Gastrocnemius medialis (tissue), 4 donors: Measurements from ENCODE around the gene TPRKB.
"Not testable (repeated sequence)": the region's sequence is repeated elsewhere in the genome, so short reads cannot be mapped to it uniquely, and the experiment has no call there.

Source experiments
- POLR2A ChIP-seq, 2 donors: fragments of 450-650 bp; IDR thresholded peaks; one replicate each; pipeline ENCODE4 v1.6.1; 2017; ENCODE audit warnings: antibody characterized with exemption in 2 of 2, mild to moderate bottlenecking in 2 of 2, moderate library complexity in 2 of 2
- TF ChIP-seq, protein P1 (sequence below), 5 experiments: fragments of 450-650 bp in 3 of 5; fragments of 200-600 bp in 2 of 5; sonication (generic) in 2 of 5; IDR thresholded peaks in 4 of 5; conservative IDR thresholded peaks in 1 of 5; 1 replicate in 4 of 5; 2 replicates in 1 of 5; pipeline ENCODE4 v1.5.1; 2016 to 2019; ENCODE audit warnings: antibody characterized with exemption in 5 of 5, mild to moderate bottlenecking in 3 of 5, moderate library complexity in 3 of 5

DNA sequence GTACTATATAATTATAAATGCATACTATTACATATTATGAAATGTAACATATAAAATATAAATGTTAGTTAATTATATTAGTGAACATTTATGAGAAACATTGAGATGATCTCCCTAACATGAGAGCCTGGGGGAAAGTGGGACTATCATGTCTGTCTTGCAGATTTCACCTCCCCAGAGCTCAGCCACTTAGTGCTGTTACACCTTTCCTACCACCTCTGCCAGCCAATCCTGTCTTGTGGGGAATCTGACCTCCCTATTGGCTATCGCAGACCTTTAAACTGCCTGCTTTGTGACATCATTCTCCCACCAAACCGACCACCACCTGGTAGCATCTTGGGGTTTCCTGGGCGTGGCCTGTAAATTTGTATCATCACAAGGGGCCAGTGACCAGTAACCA, 46.7 kb upstream of the TPRKB start, which contains the start of gene C2orf78:
- not testable (repeated sequence) for TF ChIP-seq POLR2A (IDR thresholded peaks at IDR 0.05)
- TF ChIP-seq, protein P1, sequence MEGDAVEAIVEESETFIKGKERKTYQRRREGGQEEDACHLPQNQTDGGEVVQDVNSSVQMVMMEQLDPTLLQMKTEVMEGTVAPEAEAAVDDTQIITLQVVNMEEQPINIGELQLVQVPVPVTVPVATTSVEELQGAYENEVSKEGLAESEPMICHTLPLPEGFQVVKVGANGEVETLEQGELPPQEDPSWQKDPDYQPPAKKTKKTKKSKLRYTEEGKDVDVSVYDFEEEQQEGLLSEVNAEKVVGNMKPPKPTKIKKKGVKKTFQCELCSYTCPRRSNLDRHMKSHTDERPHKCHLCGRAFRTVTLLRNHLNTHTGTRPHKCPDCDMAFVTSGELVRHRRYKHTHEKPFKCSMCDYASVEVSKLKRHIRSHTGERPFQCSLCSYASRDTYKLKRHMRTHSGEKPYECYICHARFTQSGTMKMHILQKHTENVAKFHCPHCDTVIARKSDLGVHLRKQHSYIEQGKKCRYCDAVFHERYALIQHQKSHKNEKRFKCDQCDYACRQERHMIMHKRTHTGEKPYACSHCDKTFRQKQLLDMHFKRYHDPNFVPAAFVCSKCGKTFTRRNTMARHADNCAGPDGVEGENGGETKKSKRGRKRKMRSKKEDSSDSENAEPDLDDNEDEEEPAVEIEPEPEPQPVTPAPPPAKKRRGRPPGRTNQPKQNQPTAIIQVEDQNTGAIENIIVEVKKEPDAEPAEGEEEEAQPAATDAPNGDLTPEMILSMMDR (IDR thresholded peaks at IDR 0.05 in 4 of 5, conservative IDR thresholded peaks at IDR 0.05 in 1 of 5) = not testable (repeated sequence)
